AG09319 (cell line): ENCODE measurements around the gene GRHL1.
"Not testable (repeated sequence)": the region's sequence is repeated elsewhere in the genome, so short reads cannot be mapped to it uniquely, and the experiment has no call there.

Experiments
- DNase-seq: peaks from one replicate; pipeline ENCODE4 v3.0.0-alpha.2; 2010; ENCODE audit warnings: low read depth; ENCODE audit errors: extremely low read depth
- CTCF ChIP-seq: IDR thresholded peaks from 2 replicates; pipeline ENCODE4 v1.5.1; 2011; ENCODE audit warnings: low read depth, mild to moderate bottlenecking, inconsistent platforms, low read length, moderate library complexity

GRHL1 gene

DNA sequence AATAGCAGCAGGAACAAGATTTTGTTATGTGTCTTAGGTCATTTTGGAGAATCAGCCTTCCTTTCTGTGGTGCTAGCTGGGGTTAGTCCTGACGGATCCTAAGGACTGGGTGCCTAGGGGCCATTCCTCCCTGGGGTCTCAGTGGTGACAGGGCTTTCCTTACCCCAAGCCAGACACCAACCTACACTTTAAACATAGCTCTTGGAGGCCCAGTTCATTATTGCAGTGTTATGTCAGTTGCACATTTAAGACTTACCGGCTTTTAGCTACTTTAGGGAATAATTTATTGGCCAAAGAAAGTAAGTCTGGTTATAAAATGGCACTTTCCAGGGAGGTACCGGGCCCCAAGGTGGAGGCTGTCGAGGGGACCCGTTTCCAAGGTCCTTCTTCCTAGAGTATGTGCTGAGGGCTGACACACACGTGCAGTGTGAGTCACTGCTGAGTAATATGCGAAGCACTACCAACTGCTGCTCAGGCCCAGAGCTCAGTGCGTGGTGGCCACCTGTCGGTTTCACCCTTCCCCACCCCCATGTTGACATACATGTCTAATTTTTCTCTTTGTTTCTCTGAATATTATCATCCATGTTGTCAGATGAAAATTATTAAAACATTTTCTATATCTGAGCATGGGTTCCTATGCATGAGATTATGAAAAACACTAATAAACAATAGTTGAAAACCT, 37.0 kb upstream of the GRHL1 start:
- DNase-seq: no peak
- no peak; the same call in 1 of the 2 replicates for TF ChIP-seq CTCF

DNA sequence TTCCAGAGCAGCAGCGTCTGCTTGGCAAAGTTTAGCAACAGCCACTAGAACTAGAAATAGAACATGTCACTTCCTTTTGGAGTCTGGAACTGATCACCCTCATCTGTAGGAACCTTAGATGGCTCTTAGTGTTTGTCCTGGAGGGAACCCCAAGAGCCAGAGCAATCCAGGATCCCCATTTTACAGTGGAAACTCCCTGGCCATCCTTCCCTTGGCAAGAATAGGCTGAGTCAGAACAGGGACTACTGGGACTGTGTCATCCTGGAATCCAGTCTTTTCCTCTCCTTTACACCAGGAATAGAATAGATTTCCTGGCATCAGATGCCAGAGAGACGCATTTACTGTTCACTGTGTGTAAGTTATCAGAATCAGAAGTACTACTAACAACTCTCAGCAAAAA, 33.2 kb upstream of the GRHL1 start:
- TF ChIP-seq CTCF: no peak

DNA sequence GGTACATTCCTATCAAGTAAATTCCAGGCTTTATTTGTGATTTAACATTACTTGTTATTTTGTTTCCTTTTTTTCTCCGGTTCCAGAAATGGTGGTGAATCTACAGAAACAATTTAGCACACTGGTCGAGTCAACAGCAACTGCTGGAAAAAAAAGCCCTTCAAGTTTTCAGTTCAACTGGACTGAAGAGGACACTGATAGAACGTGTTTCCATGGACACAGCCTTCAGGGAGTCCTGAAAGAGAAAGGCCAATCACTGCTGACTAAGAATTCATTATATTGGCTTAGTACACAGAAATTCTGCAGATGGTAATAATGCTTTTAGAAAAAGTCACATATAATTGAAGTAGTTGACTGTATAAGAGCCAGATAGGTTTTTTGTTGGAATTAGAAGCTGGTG, 32.0 kb upstream of the GRHL1 start:
- no peak for DNase-seq
- no peak for TF ChIP-seq CTCF

More for the DNA sequence above, 33.2 kb upstream of the GRHL1 start:
- no peak for DNase-seq

DNA sequence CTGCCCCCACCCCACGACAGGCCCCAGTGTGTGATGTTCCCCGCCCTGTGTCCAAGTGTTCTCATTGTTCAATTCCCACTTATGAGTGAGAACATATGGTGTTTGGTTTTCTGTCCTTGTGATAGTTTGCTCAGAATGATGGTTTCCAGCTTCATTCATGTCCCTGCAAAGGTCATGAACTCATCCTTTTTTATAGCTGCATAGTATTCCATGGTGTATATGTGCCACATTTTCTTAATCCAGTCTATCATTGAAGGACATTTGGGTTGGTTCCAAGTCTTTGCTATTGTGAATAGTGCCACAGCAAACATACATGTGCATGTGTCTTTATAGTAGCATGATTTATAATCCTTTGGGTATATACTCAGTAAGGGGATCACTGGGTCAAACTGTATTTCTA, 24.5 kb upstream of the GRHL1 start:
- not testable (repeated sequence) for DNase-seq

DNA sequence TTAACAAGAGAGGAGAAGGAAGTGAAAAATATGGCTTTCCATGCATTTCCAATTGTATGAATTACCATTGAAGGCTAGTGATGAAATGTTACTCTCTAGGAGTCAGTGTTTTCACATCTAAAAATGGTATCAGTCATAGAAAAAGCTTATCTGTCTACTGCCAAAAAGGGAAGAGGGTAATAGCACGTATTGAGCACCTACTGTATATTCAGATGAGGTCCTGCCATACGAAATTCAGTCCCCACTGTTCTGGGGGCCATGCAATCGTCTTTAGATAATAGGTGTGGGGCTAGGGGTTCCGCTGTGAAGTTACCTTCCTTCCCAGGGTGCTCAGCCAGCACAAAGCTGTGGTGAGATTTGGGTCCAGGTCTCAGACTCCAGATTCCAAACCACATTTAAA, 14.2 kb upstream of the GRHL1 start:
- no peak for DNase-seq
- no peak for TF ChIP-seq CTCF

DNA sequence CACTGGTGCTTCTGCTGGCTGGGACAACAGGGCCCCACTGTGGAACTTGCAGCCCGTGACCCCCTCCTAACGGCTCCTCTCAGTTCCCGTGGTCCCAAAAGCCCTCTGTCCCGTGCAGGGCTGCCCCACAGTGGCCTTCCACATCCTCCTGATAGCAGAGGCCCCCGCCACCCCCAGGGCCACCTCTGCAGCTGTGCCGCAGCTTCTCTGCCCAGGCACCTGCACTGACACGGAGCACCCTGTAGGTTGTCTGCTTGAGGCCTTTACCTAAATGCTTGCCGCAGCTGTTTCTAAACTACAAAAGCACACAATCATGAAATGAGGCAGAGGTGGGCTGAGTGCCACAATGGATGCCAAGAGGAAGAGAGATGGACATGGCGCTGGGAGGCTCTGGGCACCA, 13.5 kb upstream of the GRHL1 start:
- DNase-seq: no peak
- TF ChIP-seq CTCF: no peak

GRCh38 chr2:9939587-9940485, 11.7 kb upstream of the GRHL1 start:
- DNase-seq: no peak
- no peak for TF ChIP-seq CTCF
